HepG2 (cell line): ENCODE data around the gene ZNF625. TPM values are rescaled to one million over a fixed set of nuclear protein-coding genes. Genes with fewer than 3 reads are reported as not detected.

ENCODE experiments used
- ATAC-seq: fragments of 200-7000 bp; cut with Tn5 transposase; 3 replicates; pipeline ENCODE4 v1.9.1; 2020; ENCODE audit warnings: mild to moderate bottlenecking, moderate library complexity
- BruUV-seq: library from RNA; stranded (reverse); fragments of 400-500 nt; replicated peaks from 2 replicates; lab custom pipeline; 2021; lab: Mats Ljungman, UMichigan
- CTCF ChIA-PET: fragments of 300-600 bp; formaldehyde crosslinking; extraction: SDS; loops from one replicate; lab custom pipeline; 2021; ENCODE audit warnings: low total read pairs, inconsistent platforms, low intra/inter-chr PET ratio; lab: Yijun Ruan, JAX
- POLR2A ChIA-PET: fragments of 350-600 bp; sonication (Branson Sonifier 250); formaldehyde crosslinking; loops from one replicate; lab custom pipeline; 2020; ENCODE audit warnings: antibody characterized with exemption, inconsistent platforms; lab: Yijun Ruan, JAX
- DNase-seq: peaks from one replicate; pipeline ENCODE4 v3.0.0-alpha.2; 2015; ENCODE audit warnings: low spot score
- FAIRE-seq: peaks from 3 replicates; lab custom pipeline; 2011; peaks lifted over from hg19 to GRCh38; lab: Jason Lieb, UNC
- H2AFZ ChIP-seq: one replicate; pipeline ENCODE4 v1.6.1; 2011; ENCODE audit warnings: low read length, inconsistent platforms
- H3K27ac ChIP-seq: fragments of 300-600 bp; 3 replicates; pipeline ENCODE4 v1.8.0; 2011; ENCODE audit warnings: mixed run types, mild to moderate bottlenecking, mixed read lengths, low read length, inconsistent platforms; ENCODE audit not compliant: insufficient read depth; ENCODE audit errors: extremely low read length
- H3K27me3 ChIP-seq, 2 experiments: fragments of 200-600 bp in 1 of 2; 2 replicates in 1 of 2; 3 replicates in 1 of 2; pipeline versions ENCODE4 v1.6.0 to v1.8.0; 2011; ENCODE audit warnings: low read length in 2 of 2, mild to moderate bottlenecking in 2 of 2, moderate library complexity in 2 of 2, inconsistent platforms in 1 of 2; ENCODE audit not compliant: insufficient read depth in 2 of 2, control insufficient read depth in 1 of 2
- H3K36me3 ChIP-seq, 2 experiments: fragments of 200-600 bp in 1 of 2; replicated peaks in 1 of 2; 2 replicates in 1 of 2; 3 replicates in 1 of 2; pipeline versions ENCODE4 v1.5.1 to v1.8.0; 2011; ENCODE audit warnings: low read length in 2 of 2, inconsistent platforms in 1 of 2; ENCODE audit not compliant: insufficient read depth in 2 of 2, control insufficient read depth in 1 of 2
- H3K4me1 ChIP-seq: 2 replicates; pipeline ENCODE4 v1.5.1; 2012; ENCODE audit warnings: low read length, inconsistent platforms; ENCODE audit not compliant: insufficient read depth
- H3K4me2 ChIP-seq: 2 replicates; pipeline ENCODE4 v1.6.0; 2011; ENCODE audit warnings: low read depth, low read length, inconsistent platforms
- H3K4me3 ChIP-seq, 3 experiments: fragments of 200-600 bp in 1 of 3; sonication (generic), shearing (Covaris generic) in 1 of 3; replicated peaks in 1 of 3; 2 replicates each; pipeline ENCODE4 v1.5.1; 2011 to 2016; ENCODE audit warnings: low read length in 3 of 3, inconsistent platforms in 2 of 3, low read depth in 2 of 3, mild to moderate bottlenecking in 2 of 3, control low read depth in 1 of 3, mixed read lengths in 1 of 3; ENCODE audit not compliant: insufficient read depth in 1 of 3
- H3K79me2 ChIP-seq: one replicate; pipeline ENCODE4 v1.6.1; 2011; ENCODE audit warnings: low read length, inconsistent platforms; ENCODE audit not compliant: insufficient read depth
- H3K9ac ChIP-seq: 2 replicates; pipeline ENCODE4 v1.6.0; 2011; ENCODE audit warnings: mild to moderate bottlenecking, low read depth, low read length, inconsistent platforms; ENCODE audit not compliant: insufficient read depth
- H3K9me3 ChIP-seq: 2 replicates; pipeline ENCODE4 v1.5.1; 2012; ENCODE audit warnings: mild to moderate bottlenecking, low read length
- H4K20me1 ChIP-seq: 2 replicates; pipeline ENCODE4 v1.6.0; 2011; ENCODE audit warnings: inconsistent platforms, mild to moderate bottlenecking, low read length, moderate library complexity; ENCODE audit not compliant: insufficient read depth
- KIAA2018 ChIP-seq: sonication (generic); formaldehyde crosslinking; IDR thresholded peaks from 2 replicates; pipeline ENCODE4 v1.5.0; 2020; ENCODE audit warnings: mild to moderate bottlenecking, missing genetic modification reagents, borderline replicate concordance
- RCOR2 ChIP-seq: IDR thresholded peaks from 2 replicates; pipeline ENCODE4 v1.6.1; 2016; ENCODE audit warnings: missing biosample characterization, missing genetic modification reagents
- SMARCC2 ChIP-seq: fragments of 450-650 bp; IDR thresholded peaks from 2 replicates; pipeline ENCODE4 v1.6.1; 2017; ENCODE audit warnings: antibody characterized with exemption, mild to moderate bottlenecking
- SP4 ChIP-seq: sonication (generic); formaldehyde crosslinking; IDR thresholded peaks from 2 replicates; pipeline ENCODE4 v1.8.1; 2023; ENCODE audit warnings: mild to moderate bottlenecking, missing genetic modification reagents
- SRSF9 ChIP-seq: fragments of 200-400 bp; formaldehyde crosslinking; IDR thresholded peaks from 2 replicates; pipeline ENCODE4 v1.6.1; 2018; ENCODE audit warnings: borderline replicate concordance, mild to moderate bottlenecking, low read depth, low read length; ENCODE audit not compliant: insufficient read depth, poor library complexity, severe bottlenecking
- ZHX2 ChIP-seq, 2 experiments: sonication (generic) in 1 of 2; formaldehyde crosslinking in 1 of 2; IDR thresholded peaks; 2 replicates each; pipeline versions ENCODE4 v1.6.1 to v1.9.0; 2014 to 2022; ENCODE audit warnings: antibody characterized with exemption in 1 of 2, borderline replicate concordance in 1 of 2, inconsistent platforms in 1 of 2, low read depth in 1 of 2, missing genetic modification reagents in 1 of 2
- ZNF614 ChIP-seq: IDR thresholded peaks from 2 replicates; pipeline ENCODE4 v1.6.1; 2018; ENCODE audit warnings: missing biosample characterization, missing genetic modification reagents, inconsistent platforms, borderline replicate concordance
- ZNF883 ChIP-seq: sonication (generic); formaldehyde crosslinking; IDR thresholded peaks from 2 replicates; pipeline ENCODE4 v1.5.1; 2020; ENCODE audit warnings: mild to moderate bottlenecking, missing genetic modification reagents; ENCODE audit errors: not compliant biosample characterization
- WGBS: methylation state at CpG from one replicate; pipeline ENCODE4 v1.1.6; 2017; ENCODE audit warnings: low lambda C conversion rate; 5-methylcytosine and 5-hydroxymethylcytosine counted together
- in situ Hi-C: cut with HindIII; loops from 2 replicates; pipeline ENCODE4 v1.10.0; 2017; ENCODE audit warnings: low pct_unique_long_range_greater_than_20kb; ENCODE audit not compliant: extremely low pct_ligation_motif_present
- intact Hi-C: fragments of 100-400 bp; cut with micrococcal nuclease; formaldehyde crosslinking; loops from one replicate; pipeline ENCODE4 v1.10.0; 2022; ENCODE audit not compliant: unreplicated experiment
- polyA plus RNA-seq, 8 experiments: library from polyadenylated mRNA; depleted of rRNA in 3 of 8; stranded (reverse) in 7 of 8; unstranded in 1 of 8; fragments of >200 nt; fragmentation: Illumina TruSeq in 4 of 8; extraction: Trizol in 4 of 8; gene quantifications; 2 replicates each; pipeline versions ENCODE4 v1.2.1 to v1.2.3, GENCODE V29; 2011 to 2016; ENCODE audit warnings: low read depth in 4 of 8, missing spikeins in 1 of 8, mixed read lengths in 1 of 8; ENCODE audit not compliant: insufficient read depth in 1 of 8
- total RNA-seq, 5 experiments: library from RNA; depleted of rRNA; stranded (reverse); fragments of >200 nt; fragmentation: Illumina TruSeq; extraction: Trizol; gene quantifications; 2 replicates each; pipeline ENCODE4 v1.2.3, GENCODE V29; 2016; ENCODE audit warnings: low read depth in 1 of 5

ZNF625 gene
- total and polyA plus RNA-seq, 2 of the 13 experiments (the other 11 are each of a cell fraction or from before 2014, with no cell fraction given) = 1.7 to 12.2 TPM

- Histone ChIP-seq H3K4me2 (no peak overlapping the region), H3K27ac (no peak overlapping the region), H3K4me1 (peaks cover 5% of the 10 kb centered on the region), H4K20me1 (no peaks in the 10 kb centered on the region), H3K4me3 (no peak overlapping the region), H3K36me3 (peaks cover 6 to 37% of the 10 kb centered on the region in 2 experiments), H3K79me2 (peaks cover 4% of the 10 kb centered on the region), H2AFZ (no peak overlapping the region), H3K27me3 (no peaks in the 10 kb centered on the region), H3K9me3 (no peaks in the 10 kb centered on the region), H3K9ac (no peak overlapping the region)
- DNase-seq (no peak), ATAC-seq (no peak), FAIRE-seq (no peak)
- WGBS = 98% methylated on average over 3 of the region's 3 CpGs
- in situ Hi-C loops = no loop called here
- intact Hi-C loops = no loop called here
- BruUV-seq = no TSS peak
- ChIA-PET CTCF (no interaction called here), POLR2A (no interaction called here)
- TF ChIP-seq ZNF883 = no peak
- no peak for TF ChIP-seq SP4 (CRISPR knock-in tag)
- TF ChIP-seq ZNF614 (CRISPR knock-in tag) = no peak
- TF ChIP-seq RCOR2 = no peak
- TF ChIP-seq ZHX2 (IDR thresholded peaks at IDR 0.05; ENCODE audit: low read depth) = no peak
- TF ChIP-seq ZHX2 (CRISPR knock-in tag; IDR thresholded peaks at IDR 0.05; ENCODE audit: borderline replicate concordance) = no peak
- no peak for TF ChIP-seq SRSF9
- TF ChIP-seq SMARCC2 = no peak
- TF ChIP-seq KIAA2018 (CRISPR knock-in tag) = no peak
Measured at GRCh38 chr19:12133069-12133468, 23.5 kb downstream of the ZNF625 start.
